ENCODE measurements around the gene POU2AF1.

POU2AF1 gene

GRCh38 chr11:111365722-111366559, 13.1 kb downstream of the POU2AF1 start:
- DNase-seq (ENCODE audit: extremely low spot score, insufficient read length, low read depth) (no peak), FAIRE-seq (peak; percentile 76)

- FAIRE-seq = peak; percentile 56
Measured at GRCh38 chr11:111364503-111364902, 14.6 kb downstream of the POU2AF1 start.

GRCh38 chr11:111363985-111364384, 15.1 kb downstream of the POU2AF1 start:
- FAIRE-seq = peak; percentile 83
- DNase-seq (ENCODE audit: extremely low spot score, insufficient read length, low read depth) = no peak

More at GRCh38 chr11:111364503-111364902, 14.6 kb downstream of the POU2AF1 start:
- DNase-seq (ENCODE audit: extremely low spot score, insufficient read length, low read depth) = no peak

- DNase-seq (ENCODE audit: extremely low spot score, insufficient read length, low read depth) (no peak), FAIRE-seq (peak; percentile 12)
Measured at GRCh38 chr11:111362887-111363411, 16.1 kb downstream of the POU2AF1 start.

GRCh38 chr11:111361874-111362273, 17.2 kb downstream of the POU2AF1 start:
- FAIRE-seq (no peak), DNase-seq (ENCODE audit: extremely low spot score, insufficient read length, low read depth) (no peak)

- DNase-seq (ENCODE audit: extremely low spot score, insufficient read length, low read depth) = no peak
- no peak for FAIRE-seq
Measured at GRCh38 chr11:111361052-111361801, 17.8 kb downstream of the POU2AF1 start.

GRCh38 chr11:111360150-111361043, 18.7 kb downstream of the POU2AF1 start:
- FAIRE-seq = no peak
- no peak for DNase-seq (ENCODE audit: extremely low spot score, insufficient read length, low read depth)

GRCh38 chr11:111359223-111360149, 19.6 kb downstream of the POU2AF1 start:
- DNase-seq (ENCODE audit: extremely low spot score, insufficient read length, low read depth) (no peak), FAIRE-seq (peak; percentile 12)

GRCh38 chr11:111358038-111359001, 20.8 kb downstream of the POU2AF1 start:
- FAIRE-seq = no peak

GRCh38 chr11:111357150-111358037, 21.7 kb downstream of the POU2AF1 start:
- FAIRE-seq = no peak

More at GRCh38 chr11:111358038-111359001, 20.8 kb downstream of the POU2AF1 start:
- no peak for DNase-seq (ENCODE audit: extremely low spot score, insufficient read length, low read depth)

GRCh38 chr11:111356660-111357048, 22.4 kb downstream of the POU2AF1 start:
- DNase-seq (ENCODE audit: extremely low spot score, insufficient read length, low read depth) = no peak
- FAIRE-seq = no peak

More at GRCh38 chr11:111357150-111358037, 21.7 kb downstream of the POU2AF1 start:
- no peak for DNase-seq (ENCODE audit: extremely low spot score, insufficient read length, low read depth)

- no peak for DNase-seq (ENCODE audit: extremely low spot score, insufficient read length, low read depth)
- FAIRE-seq = no peak
Measured at GRCh38 chr11:111355956-111356659, 23.0 kb downstream of the POU2AF1 start.

- FAIRE-seq = no peak
Measured at GRCh38 chr11:111355101-111355500, 24.0 kb downstream of the POU2AF1 start.

GRCh38 chr11:111354601-111354891, 24.5 kb downstream of the POU2AF1 start:
- FAIRE-seq = no peak
- DNase-seq (ENCODE audit: extremely low spot score, insufficient read length, low read depth) = no peak

More at GRCh38 chr11:111355101-111355500, 24.0 kb downstream of the POU2AF1 start:
- DNase-seq (ENCODE audit: extremely low spot score, insufficient read length, low read depth) = no peak

- FAIRE-seq (no peak), DNase-seq (ENCODE audit: extremely low spot score, insufficient read length, low read depth) (no peak)
Measured at GRCh38 chr11:111353776-111354600, 25.1 kb downstream of the POU2AF1 start.
